IPS-18c (cell line): ENCODE measurements around the gene IVD.

Source experiments
- H3K4me3 ChIP-seq: 2 replicates; pipeline ENCODE4 v1.7.0; 2013; ENCODE audit warnings: low read depth, mild to moderate bottlenecking, low read length, moderate library complexity; ENCODE audit not compliant: insufficient read depth
- H3K9me3 ChIP-seq: one replicate; pipeline ENCODE4 v1.6.1; 2013; ENCODE audit warnings: mild to moderate bottlenecking, low read length, moderate library complexity; ENCODE audit not compliant: control insufficient read depth, insufficient read depth

IVD gene

GRCh38 chr15:40405501-40406381 is at the start of gene IVD:
IVD (plus strand) TSS chr15:40405795; CDS start chr15:40405828, 33 bp downstream.
- peak within 1 kb of the TSS; percentile 88 for H3K4me3 ChIP-seq
- no peaks in the 10 kb centered on the region for H3K9me3 ChIP-seq

GRCh38 chr15:40355976-40356585 is 49.5 kb upstream of the IVD start:
- Histone ChIP-seq H3K9me3 (no peaks in the 10 kb centered on the region), H3K4me3 (no peak overlapping the region)

GRCh38 chr15:40357246-40357645 is 48.3 kb upstream of the IVD start:
- Histone ChIP-seq H3K4me3 (peak overlapping the region; percentile 51; the same call in 1 of the 2 replicates), H3K9me3 (no peaks in the 10 kb centered on the region)

- H3K9me3 ChIP-seq, result no peaks in the 10 kb centered on the region
- peak within 1 kb of the TSS; percentile 56 for H3K4me3 ChIP-seq
Measured at GRCh38 chr15:40357723-40358470, 47.7 kb upstream of the IVD start, which contains the start of gene DISP2. DISP2 (plus strand) TSS chr15:40358219; CDS start chr15:40358322, 103 bp downstream.

GRCh38 chr15:40358471-40359353 is 46.9 kb upstream of the IVD start:
- Histone ChIP-seq H3K4me3 (peak overlapping the region; percentile 56), H3K9me3 (no peaks in the 10 kb centered on the region)

- Histone ChIP-seq H3K9me3 (no peaks in the 10 kb centered on the region), H3K4me3 (no peak overlapping the region)
Measured at GRCh38 chr15:40360015-40360414, 45.6 kb upstream of the IVD start.

GRCh38 chr15:40361640-40362039 is 44.0 kb upstream of the IVD start:
- no peaks in the 10 kb centered on the region for H3K9me3 ChIP-seq

GRCh38 chr15:40363611-40364010 is 42.0 kb upstream of the IVD start:
- Histone ChIP-seq H3K4me3 (no peak overlapping the region), H3K9me3 (no peaks in the 10 kb centered on the region)

More at GRCh38 chr15:40361640-40362039, 44.0 kb upstream of the IVD start:
- no peak overlapping the region for H3K4me3 ChIP-seq

- Histone ChIP-seq H3K9me3 (peaks cover 2% of the 10 kb centered on the region), H3K4me3 (no peak overlapping the region)
Measured at GRCh38 chr15:40364251-40364650, 41.3 kb upstream of the IVD start.

GRCh38 chr15:40365016-40365415 is 40.6 kb upstream of the IVD start:
- peaks cover 2% of the 10 kb centered on the region for H3K9me3 ChIP-seq
- H3K4me3 ChIP-seq, result no peak overlapping the region

- H3K9me3 ChIP-seq, result peaks cover 2% of the 10 kb centered on the region
- H3K4me3 ChIP-seq, result no peak overlapping the region
Measured at GRCh38 chr15:40365624-40366456, 39.8 kb upstream of the IVD start.

- Histone ChIP-seq H3K9me3 (peaks cover 2% of the 10 kb centered on the region), H3K4me3 (no peak overlapping the region)
Measured at GRCh38 chr15:40366457-40367370, 38.9 kb upstream of the IVD start.

- 0 out of 2 replicates have a peak overlapping the region, but pooled peaks have one; percentile 28 for H3K4me3 ChIP-seq
Measured at GRCh38 chr15:40367371-40367685, 38.3 kb upstream of the IVD start.

GRCh38 chr15:40367686-40368611 is 37.6 kb upstream of the IVD start:
- peak overlapping the region; percentile 28; the same call in 1 of the 2 replicates for H3K4me3 ChIP-seq
- peaks cover 2% of the 10 kb centered on the region for H3K9me3 ChIP-seq

More at GRCh38 chr15:40367371-40367685, 38.3 kb upstream of the IVD start:
- peaks cover 2% of the 10 kb centered on the region for H3K9me3 ChIP-seq
